Fibroblast of lung (primary cell): ENCODE data around the gene EXOSC1. TPM values are rescaled to one million over a fixed set of nuclear protein-coding genes. Genes with fewer than 3 reads are reported as not detected.

Source experiments
- DNase-seq, 2 donors: peaks; one replicate each; pipeline versions ENCODE4 v3.0.0 to v3.0.0-alpha.2; 2010; ENCODE audit warnings: low read depth in 2 of 2
- H2AFZ ChIP-seq: 2 replicates; pipeline ENCODE4 v1.5.1; 2012; ENCODE audit warnings: low read length, control low read depth, inconsistent platforms
- H3K27ac ChIP-seq: 2 replicates; pipeline ENCODE4 v1.5.1; 2011; ENCODE audit warnings: low read length, control low read depth; ENCODE audit not compliant: insufficient read depth
- H3K27me3 ChIP-seq: 2 replicates; pipeline ENCODE4 v1.5.1; 2011; ENCODE audit warnings: mild to moderate bottlenecking, low read length; ENCODE audit not compliant: control insufficient read depth, insufficient read depth
- H3K36me3 ChIP-seq: 2 replicates; pipeline ENCODE4 v1.5.1; 2011; ENCODE audit warnings: low read length; ENCODE audit not compliant: control insufficient read depth, insufficient read depth
- H3K4me1 ChIP-seq: 2 replicates; pipeline ENCODE4 v1.5.1; 2011; ENCODE audit warnings: low read length; ENCODE audit not compliant: control insufficient read depth, insufficient read depth; ENCODE audit errors: extremely low read depth
- H3K4me2 ChIP-seq: 2 replicates; pipeline ENCODE4 v1.5.1; 2011; ENCODE audit warnings: low read length, control low read depth; ENCODE audit not compliant: insufficient read depth; ENCODE audit errors: extremely low read depth
- H3K4me3 ChIP-seq, 4 experiments: fragments of 200-600 bp in 1 of 4; sonication (generic) in 1 of 4; replicated peaks in 1 of 4; 2 replicates each; pipeline ENCODE4 v1.5.1; 2011 to 2016; ENCODE audit warnings: low read length in 4 of 4, low read depth in 3 of 4, mild to moderate bottlenecking in 3 of 4, control low read depth in 2 of 4, inconsistent platforms in 1 of 4, mixed read lengths in 1 of 4; ENCODE audit not compliant: insufficient read depth in 1 of 4; ENCODE audit errors: control extremely low read depth in 1 of 4
- H3K79me2 ChIP-seq: 2 replicates; pipeline ENCODE4 v1.5.1; 2012; ENCODE audit warnings: mild to moderate bottlenecking, low read length, inconsistent platforms; ENCODE audit not compliant: control insufficient read depth, insufficient read depth
- H3K9ac ChIP-seq: 2 replicates; pipeline ENCODE4 v1.5.1; 2011; ENCODE audit warnings: mild to moderate bottlenecking, low read length, control low read depth; ENCODE audit not compliant: insufficient read depth
- H3K9me3 ChIP-seq: 2 replicates; pipeline ENCODE4 v1.5.1; 2012; ENCODE audit warnings: low read depth, low read length; ENCODE audit not compliant: control insufficient read depth, insufficient read depth
- H4K20me1 ChIP-seq: 2 replicates; pipeline ENCODE4 v1.5.1; 2011; ENCODE audit warnings: low read length; ENCODE audit not compliant: control insufficient read depth, insufficient read depth; ENCODE audit errors: extremely low read depth
- EZH2 ChIP-seq: IDR thresholded peaks from 2 replicates; pipeline ENCODE4 v1.5.1; 2012; ENCODE audit warnings: low read length, control low read depth, mild to moderate bottlenecking; ENCODE audit errors: missing control alignments
- polyA plus RNA-seq, 2 donors: library from polyadenylated mRNA; depleted of rRNA in 1 of 2; stranded (reverse) in 1 of 2; unstranded in 1 of 2; fragments of >200 nt; gene quantifications; 2 replicates each; pipeline ENCODE4 v1.2.1, GENCODE V29; 2011 to 2012; ENCODE audit warnings: missing spikeins in 1 of 2
- total RNA-seq: library from RNA; depleted of rRNA; stranded (reverse); fragments of >200 nt; gene quantifications from 2 replicates; pipeline ENCODE4 v1.2.1, GENCODE V29; 2014
- TF ChIP-seq, protein P1 (sequence below), 2 donors: IDR thresholded peaks in 1 of 2; conservative IDR thresholded peaks in 1 of 2; 1 replicate in 1 of 2; 2 replicates in 1 of 2; pipeline ENCODE4 v1.5.1; 2011 to 2012; ENCODE audit warnings: low read length in 2 of 2, control low read depth in 1 of 2, inconsistent platforms in 1 of 2, low read depth in 1 of 2, mild to moderate bottlenecking in 1 of 2

EXOSC1 gene
- total and polyA plus RNA-seq, 2 donors (not counting 1 experiment from before 2014, with no cell fraction given) = 32.7 to 39.5 TPM

DNA sequence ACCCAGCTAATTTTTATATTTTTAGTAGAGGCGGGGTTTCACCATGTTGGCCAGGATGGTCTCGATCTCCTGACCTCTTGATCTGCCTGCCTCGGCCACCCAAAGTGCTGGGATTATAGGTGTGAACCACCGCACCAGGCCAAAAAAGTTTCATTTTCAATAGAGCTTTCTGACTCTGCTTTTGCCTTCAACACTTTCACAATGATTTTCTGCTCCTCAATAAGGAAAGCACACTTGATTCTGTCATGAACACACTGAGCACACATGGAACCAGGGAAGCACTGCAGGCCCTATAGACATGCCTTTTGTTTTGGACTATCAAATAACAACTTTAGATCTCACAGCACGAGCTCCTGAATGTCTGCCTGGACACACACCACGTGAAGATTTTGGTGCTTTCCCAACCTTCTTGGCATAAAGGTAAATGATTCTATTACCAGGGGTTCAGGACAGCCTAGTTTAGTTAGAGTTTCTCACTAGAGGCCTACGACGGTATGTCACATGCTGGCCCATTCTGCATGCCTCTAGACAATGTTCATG lies 52.7 kb downstream of the EXOSC1 start:
- Histone ChIP-seq H2AFZ (no peak overlapping the region), H3K4me3 (no peak overlapping the region), H3K9me3 (no peaks in the 10 kb centered on the region), H3K4me1 (no peaks in the 10 kb centered on the region), H3K27ac (no peak overlapping the region), H3K27me3 (no peaks in the 10 kb centered on the region), H3K4me2 (no peak overlapping the region), H3K79me2 (no peaks in the 10 kb centered on the region), H3K9ac (no peak overlapping the region), H3K36me3 (peaks cover 12% of the 10 kb centered on the region), H4K20me1 (no peaks in the 10 kb centered on the region)
- DNase-seq = no peak
- TF ChIP-seq, protein P1, sequence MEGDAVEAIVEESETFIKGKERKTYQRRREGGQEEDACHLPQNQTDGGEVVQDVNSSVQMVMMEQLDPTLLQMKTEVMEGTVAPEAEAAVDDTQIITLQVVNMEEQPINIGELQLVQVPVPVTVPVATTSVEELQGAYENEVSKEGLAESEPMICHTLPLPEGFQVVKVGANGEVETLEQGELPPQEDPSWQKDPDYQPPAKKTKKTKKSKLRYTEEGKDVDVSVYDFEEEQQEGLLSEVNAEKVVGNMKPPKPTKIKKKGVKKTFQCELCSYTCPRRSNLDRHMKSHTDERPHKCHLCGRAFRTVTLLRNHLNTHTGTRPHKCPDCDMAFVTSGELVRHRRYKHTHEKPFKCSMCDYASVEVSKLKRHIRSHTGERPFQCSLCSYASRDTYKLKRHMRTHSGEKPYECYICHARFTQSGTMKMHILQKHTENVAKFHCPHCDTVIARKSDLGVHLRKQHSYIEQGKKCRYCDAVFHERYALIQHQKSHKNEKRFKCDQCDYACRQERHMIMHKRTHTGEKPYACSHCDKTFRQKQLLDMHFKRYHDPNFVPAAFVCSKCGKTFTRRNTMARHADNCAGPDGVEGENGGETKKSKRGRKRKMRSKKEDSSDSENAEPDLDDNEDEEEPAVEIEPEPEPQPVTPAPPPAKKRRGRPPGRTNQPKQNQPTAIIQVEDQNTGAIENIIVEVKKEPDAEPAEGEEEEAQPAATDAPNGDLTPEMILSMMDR (conservative IDR thresholded peaks at IDR 0.05 in 1 of 2, IDR thresholded peaks at IDR 0.05 in 1 of 2; ENCODE audit: low read depth in 1 of 2, low read length in 2 of 2) = no peak
- TF ChIP-seq EZH2 = no peak

DNA sequence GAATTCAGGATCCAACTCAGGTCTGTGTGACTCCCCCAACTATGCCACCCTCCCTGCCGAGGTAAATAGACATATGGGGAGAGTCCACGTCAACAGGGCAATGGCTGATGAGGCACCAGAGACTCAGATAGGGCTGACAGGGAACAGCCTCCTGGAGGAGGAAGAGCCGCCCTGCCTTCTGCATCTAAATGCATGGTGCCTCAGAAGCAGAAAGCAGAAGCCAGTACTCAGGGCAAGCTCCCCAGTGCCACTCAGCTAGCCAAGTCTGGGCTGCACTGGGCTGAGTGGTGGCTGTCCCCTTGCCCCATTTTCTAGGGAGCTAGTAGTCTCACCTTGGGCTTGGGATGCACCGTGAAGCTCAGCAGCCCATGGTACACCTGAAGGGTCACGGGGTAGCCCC lies 55.7 kb downstream of the EXOSC1 start:
- H3K4me1 ChIP-seq = no peaks in the 10 kb centered on the region
- no peak overlapping the region for H3K27ac ChIP-seq
- no peak overlapping the region for H3K4me3 ChIP-seq
- H3K36me3 ChIP-seq = peaks cover 14% of the 10 kb centered on the region
- no peaks in the 10 kb centered on the region for H3K27me3 ChIP-seq
- H2AFZ ChIP-seq = no peak overlapping the region
- no peak overlapping the region for H3K9ac ChIP-seq
- no peaks in the 10 kb centered on the region for H4K20me1 ChIP-seq
- no peak overlapping the region for H3K4me2 ChIP-seq
- no peak for DNase-seq
- no peaks in the 10 kb centered on the region for H3K79me2 ChIP-seq
- TF ChIP-seq EZH2 = no peak
- TF ChIP-seq, protein P1 (conservative IDR thresholded peaks at IDR 0.05 in 1 of 2, IDR thresholded peaks at IDR 0.05 in 1 of 2; ENCODE audit: low read depth in 1 of 2, low read length in 2 of 2) = no peak
- no peaks in the 10 kb centered on the region for H3K9me3 ChIP-seq

GRCh38 chr10:97388152-97388551 lies 57.7 kb downstream of the EXOSC1 start:
- Histone ChIP-seq H3K79me2 (no peaks in the 10 kb centered on the region), H3K9me3 (no peaks in the 10 kb centered on the region), H3K27ac (no peak overlapping the region), H3K4me3 (no peak overlapping the region), H4K20me1 (no peaks in the 10 kb centered on the region), H3K27me3 (no peaks in the 10 kb centered on the region), H2AFZ (no peak overlapping the region), H3K4me1 (no peaks in the 10 kb centered on the region), H3K4me2 (no peak overlapping the region), H3K9ac (no peak overlapping the region), H3K36me3 (peaks cover 16% of the 10 kb centered on the region)
- no peak for TF ChIP-seq EZH2
- TF ChIP-seq, protein P1 (conservative IDR thresholded peaks at IDR 0.05 in 1 of 2, IDR thresholded peaks at IDR 0.05 in 1 of 2; ENCODE audit: low read depth in 1 of 2, low read length in 2 of 2) = no peak
- DNase-seq = no peak

Other genes with a start within 250 kb of the EXOSC1 start
- 4.6 and 7.4 TPM in 2 replicates for gene ARHGAP19, start 153.4 kb downstream of the EXOSC1 start, total RNA-seq
- 5.6 and 9.0 TPM in 2 replicates for gene ARHGAP19, start 153.4 kb downstream of the EXOSC1 start, polyA plus RNA-seq
- 2.8 TPM in 2 replicates for gene FRAT1, start 126.7 kb downstream of the EXOSC1 start, total RNA-seq
- 0.48 and 0.70 TPM in 2 replicates for gene FRAT1, start 126.7 kb downstream of the EXOSC1 start, polyA plus RNA-seq
- gene FRAT2, start 111.3 kb downstream of the EXOSC1 start, total RNA-seq = 5.3 and 6.7 TPM in 2 replicates
- 2.0 and 2.2 TPM in 2 replicates for gene FRAT2, start 111.3 kb downstream of the EXOSC1 start, polyA plus RNA-seq
- gene RRP12, start 44.7 kb downstream of the EXOSC1 start, total RNA-seq = 10.5 and 10.7 TPM in 2 replicates
- 6.1 and 11.1 TPM in 2 replicates for gene RRP12, start 44.7 kb downstream of the EXOSC1 start, polyA plus RNA-seq
- gene PGAM1, start 19.8 kb downstream of the EXOSC1 start, total RNA-seq = 165 and 209 TPM in 2 replicates
- gene PGAM1, start 19.8 kb downstream of the EXOSC1 start, polyA plus RNA-seq = 498 and 510 TPM in 2 replicates
- gene ZDHHC16, start 169 bp upstream of the EXOSC1 start, total RNA-seq = 33.4 and 39.3 TPM in 2 replicates
- gene ZDHHC16, start 169 bp upstream of the EXOSC1 start, polyA plus RNA-seq = 60.2 and 69.6 TPM in 2 replicates
- gene MMS19, start 52.4 kb upstream of the EXOSC1 start, total RNA-seq = 43.7 and 64.7 TPM in 2 replicates
- 44.7 and 53.9 TPM in 2 replicates for gene MMS19, start 52.4 kb upstream of the EXOSC1 start, polyA plus RNA-seq
- gene UBTD1, start 52.9 kb upstream of the EXOSC1 start, total RNA-seq = 20.3 and 22.0 TPM in 2 replicates
- 10.7 and 15.0 TPM in 2 replicates for gene UBTD1, start 52.9 kb upstream of the EXOSC1 start, polyA plus RNA-seq
- gene ANKRD2, start 126.8 kb upstream of the EXOSC1 start, total RNA-seq = 1.8 TPM in 2 replicates
- 0.26 and 0.47 TPM in 2 replicates for gene ANKRD2, start 126.8 kb upstream of the EXOSC1 start, polyA plus RNA-seq
- 1.0 and 1.5 TPM in 2 replicates for gene HOGA1, start 138.4 kb upstream of the EXOSC1 start, total RNA-seq
- gene HOGA1, start 138.4 kb upstream of the EXOSC1 start, polyA plus RNA-seq = 0.58 and 0.79 TPM in 2 replicates
- gene C10orf62, start 143.7 kb upstream of the EXOSC1 start, total RNA-seq = not detected in 2 replicates
- not detected in 2 replicates for gene C10orf62, start 143.7 kb upstream of the EXOSC1 start, polyA plus RNA-seq
- gene MORN4, start 187.5 kb upstream of the EXOSC1 start, total RNA-seq = 6.4 and 13.4 TPM in 2 replicates
- gene MORN4, start 187.5 kb upstream of the EXOSC1 start, polyA plus RNA-seq = 11.0 and 13.2 TPM in 2 replicates
- gene PI4K2A, start 194.7 kb upstream of the EXOSC1 start, total RNA-seq = 16.4 and 26.6 TPM in 2 replicates
- gene PI4K2A, start 194.7 kb upstream of the EXOSC1 start, polyA plus RNA-seq = 30.7 and 47.2 TPM in 2 replicates
- 31.8 and 77.5 TPM in 2 replicates for gene AVPI1, start 241.2 kb upstream of the EXOSC1 start, total RNA-seq
- 14.3 and 14.9 TPM in 2 replicates for gene AVPI1, start 241.2 kb upstream of the EXOSC1 start, polyA plus RNA-seq